ENCODE data around the gene GRM8. TPM values are rescaled to one million over a fixed set of nuclear protein-coding genes. Genes with fewer than 3 reads are reported as not detected.
"Not testable (repeated sequence)": the region's sequence is repeated elsewhere in the genome, so short reads cannot be mapped to it uniquely, and the experiment has no call there.

The GRM8 gene
- polyA plus RNA-seq, 1 donor from 2014 or later = 1.5 TPM

DNA sequence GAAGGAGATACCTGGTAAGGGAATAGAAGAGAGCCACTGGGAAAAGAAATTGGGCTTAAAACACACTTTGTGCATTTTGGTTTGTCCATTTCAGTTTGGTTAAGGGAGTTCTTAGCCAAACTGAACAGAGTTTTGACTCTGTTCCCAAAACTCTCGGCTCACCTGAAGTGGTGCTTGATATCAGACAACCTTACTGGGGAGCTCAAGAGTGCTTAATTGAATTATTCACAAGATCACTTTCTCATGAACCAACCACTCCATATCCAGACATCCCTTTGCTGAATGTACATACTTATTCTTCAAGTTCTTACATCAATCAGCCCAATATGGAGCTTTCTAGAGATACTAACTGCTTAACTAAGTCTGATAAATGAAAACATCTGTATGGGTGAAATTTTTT is 413.1 kb downstream of the GRM8 start:
- H3K79me2 ChIP-seq (replicated peaks; ENCODE audit: insufficient read depth, low read length) = no peaks in the 10 kb centered on the region
- H3K36me3 ChIP-seq (ENCODE audit: insufficient read depth, low read length) = no peaks in the 10 kb centered on the region
- H3K9me2 ChIP-seq (ENCODE audit: insufficient read depth, low read length) = no peaks in the 10 kb centered on the region
- no peak overlapping the region for H2AFZ ChIP-seq (ENCODE audit: low read depth, low read length)
- no peak overlapping the region for H3K9ac ChIP-seq (ENCODE audit: low read length)
- H3F3A ChIP-seq (ENCODE audit: insufficient read depth, low read length, poor library complexity, severe bottlenecking) = no peaks in the 10 kb centered on the region
- no peaks in the 10 kb centered on the region for H3K27me3 ChIP-seq (ENCODE audit: insufficient read depth, low read depth, low read length)
- H3K4me3 ChIP-seq (ENCODE audit: low read length) = no peak overlapping the region
- TF ChIP-seq, protein P1, sequence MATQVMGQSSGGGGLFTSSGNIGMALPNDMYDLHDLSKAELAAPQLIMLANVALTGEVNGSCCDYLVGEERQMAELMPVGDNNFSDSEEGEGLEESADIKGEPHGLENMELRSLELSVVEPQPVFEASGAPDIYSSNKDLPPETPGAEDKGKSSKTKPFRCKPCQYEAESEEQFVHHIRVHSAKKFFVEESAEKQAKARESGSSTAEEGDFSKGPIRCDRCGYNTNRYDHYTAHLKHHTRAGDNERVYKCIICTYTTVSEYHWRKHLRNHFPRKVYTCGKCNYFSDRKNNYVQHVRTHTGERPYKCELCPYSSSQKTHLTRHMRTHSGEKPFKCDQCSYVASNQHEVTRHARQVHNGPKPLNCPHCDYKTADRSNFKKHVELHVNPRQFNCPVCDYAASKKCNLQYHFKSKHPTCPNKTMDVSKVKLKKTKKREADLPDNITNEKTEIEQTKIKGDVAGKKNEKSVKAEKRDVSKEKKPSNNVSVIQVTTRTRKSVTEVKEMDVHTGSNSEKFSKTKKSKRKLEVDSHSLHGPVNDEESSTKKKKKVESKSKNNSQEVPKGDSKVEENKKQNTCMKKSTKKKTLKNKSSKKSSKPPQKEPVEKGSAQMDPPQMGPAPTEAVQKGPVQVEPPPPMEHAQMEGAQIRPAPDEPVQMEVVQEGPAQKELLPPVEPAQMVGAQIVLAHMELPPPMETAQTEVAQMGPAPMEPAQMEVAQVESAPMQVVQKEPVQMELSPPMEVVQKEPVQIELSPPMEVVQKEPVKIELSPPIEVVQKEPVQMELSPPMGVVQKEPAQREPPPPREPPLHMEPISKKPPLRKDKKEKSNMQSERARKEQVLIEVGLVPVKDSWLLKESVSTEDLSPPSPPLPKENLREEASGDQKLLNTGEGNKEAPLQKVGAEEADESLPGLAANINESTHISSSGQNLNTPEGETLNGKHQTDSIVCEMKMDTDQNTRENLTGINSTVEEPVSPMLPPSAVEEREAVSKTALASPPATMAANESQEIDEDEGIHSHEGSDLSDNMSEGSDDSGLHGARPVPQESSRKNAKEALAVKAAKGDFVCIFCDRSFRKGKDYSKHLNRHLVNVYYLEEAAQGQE (IDR thresholded peaks at IDR 0.05; ENCODE audit: borderline replicate concordance) = no peak
- TF ChIP-seq SMC3 (conservative IDR thresholded peaks at IDR 0.05; ENCODE audit: poor library complexity) (no peak), MXI1 (conservative IDR thresholded peaks at IDR 0.05; ENCODE audit: poor library complexity, severe bottlenecking) (no peak), EZH2 (IDR thresholded peaks at IDR 0.05; ENCODE audit: borderline replicate concordance, insufficient read depth, low read length, poor library complexity, severe bottlenecking) (no peak), TAF1 (IDR thresholded peaks at IDR 0.05; ENCODE audit: low read depth) (no peak), EP300 (conservative IDR thresholded peaks at IDR 0.05; ENCODE audit: poor library complexity, severe bottlenecking) (no peak), RAD21 (conservative IDR thresholded peaks at IDR 0.05) (no peak), POLR2AphosphoS5 (IDR thresholded peaks at IDR 0.05) (no peak)
- TF ChIP-seq, protein P2, sequence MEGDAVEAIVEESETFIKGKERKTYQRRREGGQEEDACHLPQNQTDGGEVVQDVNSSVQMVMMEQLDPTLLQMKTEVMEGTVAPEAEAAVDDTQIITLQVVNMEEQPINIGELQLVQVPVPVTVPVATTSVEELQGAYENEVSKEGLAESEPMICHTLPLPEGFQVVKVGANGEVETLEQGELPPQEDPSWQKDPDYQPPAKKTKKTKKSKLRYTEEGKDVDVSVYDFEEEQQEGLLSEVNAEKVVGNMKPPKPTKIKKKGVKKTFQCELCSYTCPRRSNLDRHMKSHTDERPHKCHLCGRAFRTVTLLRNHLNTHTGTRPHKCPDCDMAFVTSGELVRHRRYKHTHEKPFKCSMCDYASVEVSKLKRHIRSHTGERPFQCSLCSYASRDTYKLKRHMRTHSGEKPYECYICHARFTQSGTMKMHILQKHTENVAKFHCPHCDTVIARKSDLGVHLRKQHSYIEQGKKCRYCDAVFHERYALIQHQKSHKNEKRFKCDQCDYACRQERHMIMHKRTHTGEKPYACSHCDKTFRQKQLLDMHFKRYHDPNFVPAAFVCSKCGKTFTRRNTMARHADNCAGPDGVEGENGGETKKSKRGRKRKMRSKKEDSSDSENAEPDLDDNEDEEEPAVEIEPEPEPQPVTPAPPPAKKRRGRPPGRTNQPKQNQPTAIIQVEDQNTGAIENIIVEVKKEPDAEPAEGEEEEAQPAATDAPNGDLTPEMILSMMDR (IDR thresholded peaks at IDR 0.05; ENCODE audit: poor library complexity, severe bottlenecking) = no peak
- H3K27ac ChIP-seq (ENCODE audit: low read length) = no peak overlapping the region
- no peaks in the 10 kb centered on the region for H4K20me1 ChIP-seq (ENCODE audit: insufficient read depth)
- H3K4me2 ChIP-seq (ENCODE audit: low read length) = no peak overlapping the region
- no peaks in the 10 kb centered on the region for H3K9me3 ChIP-seq (ENCODE audit: low read length)

DNA sequence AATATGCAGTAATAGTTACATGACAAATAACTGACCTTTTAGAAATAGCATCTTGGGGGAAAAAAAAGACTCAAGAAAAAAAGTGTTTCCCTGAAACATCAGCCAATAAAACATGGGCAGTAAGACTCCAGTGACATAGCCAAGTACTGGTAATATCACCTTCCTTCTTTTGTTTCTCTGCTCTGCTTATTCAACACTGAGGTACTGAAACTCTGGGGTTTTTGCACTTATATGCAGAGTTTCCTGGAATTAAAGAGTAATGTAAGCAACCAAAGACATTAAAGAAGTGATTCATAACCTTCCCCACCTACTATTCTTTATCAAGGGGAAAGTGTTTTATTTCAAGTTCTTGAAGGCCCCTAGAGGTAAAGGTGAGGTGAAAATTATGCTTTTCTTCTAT is 414.5 kb downstream of the GRM8 start:
- H4K20me1 ChIP-seq (ENCODE audit: insufficient read depth) = no peaks in the 10 kb centered on the region
- no peak overlapping the region for H3K9ac ChIP-seq (ENCODE audit: low read length)
- no peaks in the 10 kb centered on the region for H3K27me3 ChIP-seq (ENCODE audit: insufficient read depth, low read depth, low read length)
- H2AFZ ChIP-seq (ENCODE audit: low read depth, low read length) = no peak overlapping the region
- H3K79me2 ChIP-seq (replicated peaks; ENCODE audit: insufficient read depth, low read length) = no peaks in the 10 kb centered on the region
- no peak overlapping the region for H3K27ac ChIP-seq (ENCODE audit: low read length)
- no peaks in the 10 kb centered on the region for H3K36me3 ChIP-seq (ENCODE audit: insufficient read depth, low read length)
- no peaks in the 10 kb centered on the region for H3K9me2 ChIP-seq (ENCODE audit: insufficient read depth, low read length)
- no peak overlapping the region for H3K4me2 ChIP-seq (ENCODE audit: low read length)
- TF ChIP-seq MXI1 (conservative IDR thresholded peaks at IDR 0.05; ENCODE audit: poor library complexity, severe bottlenecking) (no peak), POLR2AphosphoS5 (IDR thresholded peaks at IDR 0.05) (no peak), RAD21 (conservative IDR thresholded peaks at IDR 0.05) (no peak), SMC3 (conservative IDR thresholded peaks at IDR 0.05; ENCODE audit: poor library complexity) (no peak), TAF1 (IDR thresholded peaks at IDR 0.05; ENCODE audit: low read depth) (no peak), EP300 (conservative IDR thresholded peaks at IDR 0.05; ENCODE audit: poor library complexity, severe bottlenecking) (no peak), EZH2 (IDR thresholded peaks at IDR 0.05; ENCODE audit: borderline replicate concordance, insufficient read depth, low read length, poor library complexity, severe bottlenecking) (no peak)
- TF ChIP-seq, protein P2 (IDR thresholded peaks at IDR 0.05; ENCODE audit: poor library complexity, severe bottlenecking) = no peak
- TF ChIP-seq, protein P1 (IDR thresholded peaks at IDR 0.05; ENCODE audit: borderline replicate concordance) = no peak
- no peak overlapping the region for H3K4me3 ChIP-seq (ENCODE audit: low read length)
- no peaks in the 10 kb centered on the region for H3K9me3 ChIP-seq (ENCODE audit: low read length)
- H3F3A ChIP-seq (ENCODE audit: insufficient read depth, low read length, poor library complexity, severe bottlenecking) = no peaks in the 10 kb centered on the region

DNA sequence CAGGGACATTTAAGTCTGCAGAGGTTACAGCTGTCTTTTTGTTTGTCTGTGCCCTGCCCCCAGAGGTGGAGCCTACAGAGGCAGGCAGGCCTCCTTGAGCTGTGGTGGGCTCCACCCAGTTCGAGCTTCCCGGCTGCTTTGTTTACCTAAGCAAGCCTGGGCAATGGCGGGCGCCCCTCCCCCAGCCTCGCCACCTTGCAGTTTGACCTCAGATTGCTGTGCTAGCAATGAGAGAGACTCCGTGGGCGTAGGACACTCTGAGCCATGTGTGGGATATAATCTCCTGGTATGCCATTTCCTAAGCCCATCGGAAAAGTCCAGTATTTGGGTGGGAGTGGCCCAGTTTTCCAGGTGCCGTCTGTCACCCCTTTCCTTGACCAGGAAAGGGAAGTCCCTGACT is 421.5 kb downstream of the GRM8 start:
- not testable (repeated sequence) for H3K27me3 ChIP-seq (ENCODE audit: insufficient read depth, low read depth, low read length); H3K9me2 ChIP-seq (ENCODE audit: insufficient read depth, low read length); H3K36me3 ChIP-seq (ENCODE audit: insufficient read depth, low read length); H3F3A ChIP-seq (ENCODE audit: insufficient read depth, low read length, poor library complexity, severe bottlenecking); H2AFZ ChIP-seq (ENCODE audit: low read depth, low read length); H3K4me2 ChIP-seq (ENCODE audit: low read length); H3K27ac ChIP-seq (ENCODE audit: low read length); H3K4me3 ChIP-seq (ENCODE audit: low read length); H4K20me1 ChIP-seq (ENCODE audit: insufficient read depth); H3K79me2 ChIP-seq (replicated peaks; ENCODE audit: insufficient read depth, low read length); H3K9me3 ChIP-seq (ENCODE audit: low read length); H3K9ac ChIP-seq (ENCODE audit: low read length)

Measured in neural cell (in vitro differentiated cells).